Activated CD4-positive, alpha-beta T cell treated with anti-CD3 and anti-CD28 coated beads, Interleukin-2, amount 50 U/mL, for 4 hours (primary cell): ENCODE data around the gene OS9.

Experiments used
- DNase-seq, 2 experiments: peaks; one replicate each; pipeline ENCODE4 v3.0.0-alpha.2; 2020

Gene OS9

GRCh38 chr12:57767876-57768275 lies 73.9 kb downstream of the OS9 start:
- no peak for DNase-seq

GRCh38 chr12:57769594-57769993 lies 75.7 kb downstream of the OS9 start:
- DNase-seq, result no peak

- no peak for DNase-seq
Measured at GRCh38 chr12:57770734-57771133, 76.8 kb downstream of the OS9 start.
